ENCODE results near the gene CEMIP.

DNA sequence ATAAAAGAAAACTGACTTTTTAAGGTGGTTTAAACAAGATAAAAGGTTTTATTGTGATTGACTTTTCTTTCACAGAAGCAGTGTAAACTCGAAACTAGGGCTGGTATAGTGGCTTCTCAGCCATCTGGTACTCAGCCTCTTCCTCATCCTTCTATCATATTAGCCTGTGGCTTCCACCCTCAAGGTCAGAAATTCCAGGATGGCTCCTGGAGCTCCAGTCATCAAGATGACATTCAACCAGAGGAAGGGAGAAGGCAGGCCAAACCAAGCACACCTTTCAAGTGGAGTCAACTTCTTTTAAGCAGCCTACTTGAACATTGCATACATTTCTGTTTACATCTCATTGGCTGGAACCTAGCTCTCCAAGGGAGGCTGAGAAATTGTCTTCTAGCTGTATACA, 211.8 kb downstream of the CEMIP start:
- TF ChIP-seq, protein P1, sequence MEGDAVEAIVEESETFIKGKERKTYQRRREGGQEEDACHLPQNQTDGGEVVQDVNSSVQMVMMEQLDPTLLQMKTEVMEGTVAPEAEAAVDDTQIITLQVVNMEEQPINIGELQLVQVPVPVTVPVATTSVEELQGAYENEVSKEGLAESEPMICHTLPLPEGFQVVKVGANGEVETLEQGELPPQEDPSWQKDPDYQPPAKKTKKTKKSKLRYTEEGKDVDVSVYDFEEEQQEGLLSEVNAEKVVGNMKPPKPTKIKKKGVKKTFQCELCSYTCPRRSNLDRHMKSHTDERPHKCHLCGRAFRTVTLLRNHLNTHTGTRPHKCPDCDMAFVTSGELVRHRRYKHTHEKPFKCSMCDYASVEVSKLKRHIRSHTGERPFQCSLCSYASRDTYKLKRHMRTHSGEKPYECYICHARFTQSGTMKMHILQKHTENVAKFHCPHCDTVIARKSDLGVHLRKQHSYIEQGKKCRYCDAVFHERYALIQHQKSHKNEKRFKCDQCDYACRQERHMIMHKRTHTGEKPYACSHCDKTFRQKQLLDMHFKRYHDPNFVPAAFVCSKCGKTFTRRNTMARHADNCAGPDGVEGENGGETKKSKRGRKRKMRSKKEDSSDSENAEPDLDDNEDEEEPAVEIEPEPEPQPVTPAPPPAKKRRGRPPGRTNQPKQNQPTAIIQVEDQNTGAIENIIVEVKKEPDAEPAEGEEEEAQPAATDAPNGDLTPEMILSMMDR (optimal IDR thresholded peaks at IDR 0.05 in 1 of 3, IDR thresholded peaks at IDR 0.05 in 1 of 3, conservative IDR thresholded peaks at IDR 0.05 in 1 of 3; ENCODE audit: extremely low read depth in 1 of 3, insufficient read depth in 2 of 3, low read length in 3 of 3) = no peak
- TF ChIP-seq EZH2 (IDR thresholded peaks at IDR 0.05; ENCODE audit: low read length) = no peak

All from keratinocyte (primary cell).